HL-60/S4 (cell line): ENCODE measurements around the gene YES1.
"Not testable (repeated sequence)": the region's sequence is repeated elsewhere in the genome, so short reads cannot be mapped to it uniquely, and the experiment has no call there.

ENCODE experiments used
- in situ Hi-C: fragments of 300-500 bp; cut with MboI; formaldehyde crosslinking; loops from 2 replicates; pipeline ENCODE4 v1.14.3; 2022; ENCODE audit warnings: low sequenced_read_pairs

Gene YES1

DNA sequence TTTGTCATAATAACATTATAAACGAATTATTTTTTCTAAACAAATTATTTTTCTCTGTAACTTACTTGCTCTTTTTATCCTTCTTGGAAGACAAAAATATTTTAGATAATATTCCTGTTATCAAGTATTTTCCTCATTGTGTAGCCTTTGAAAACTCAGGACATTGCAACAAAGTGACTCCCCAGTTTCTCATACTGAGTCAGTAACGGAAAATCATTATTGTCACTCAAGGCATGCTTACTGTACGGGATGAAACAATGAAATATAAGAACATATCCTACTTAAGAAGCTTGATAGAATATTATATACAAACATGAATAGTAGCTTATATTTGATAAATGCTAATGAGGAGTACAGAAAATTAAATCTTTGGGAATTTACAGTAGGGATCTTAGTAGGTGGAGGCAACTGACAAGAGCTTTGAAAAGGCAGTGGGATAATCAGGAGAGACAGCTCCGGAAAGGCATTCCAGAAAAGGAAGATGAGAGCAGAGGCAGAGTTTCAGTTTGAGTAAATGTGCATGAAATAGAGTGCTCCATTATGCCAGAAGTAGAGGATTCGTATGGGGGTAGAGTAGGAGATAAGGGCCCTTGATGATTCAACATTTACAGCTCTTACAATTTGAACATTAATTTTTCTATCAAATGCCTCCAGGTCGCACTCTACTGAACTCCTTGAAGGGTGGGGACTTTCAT, 14.0 kb upstream of the YES1 start:
- in situ Hi-C loops: no loop called here

DNA sequence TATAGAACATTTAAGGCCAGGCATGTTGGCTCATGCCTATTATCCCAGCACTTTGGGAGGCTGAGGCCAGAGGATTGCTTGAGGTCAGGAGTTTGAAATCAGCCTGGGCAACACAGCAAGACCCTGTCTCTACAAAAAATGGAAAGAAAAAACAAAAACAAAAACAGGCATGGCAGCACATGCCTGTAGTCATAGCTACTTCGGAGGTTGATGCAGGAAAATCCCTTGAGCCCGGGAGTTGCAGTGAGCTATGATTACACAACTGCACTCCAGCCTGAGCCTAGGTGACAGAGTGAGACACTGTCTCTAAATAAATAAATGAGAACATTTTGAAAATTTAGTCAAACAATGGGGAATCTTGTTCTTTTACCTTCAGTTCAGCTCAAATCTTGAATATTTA, 12.1 kb upstream of the YES1 start:
- in situ Hi-C loops: no loop called here

DNA sequence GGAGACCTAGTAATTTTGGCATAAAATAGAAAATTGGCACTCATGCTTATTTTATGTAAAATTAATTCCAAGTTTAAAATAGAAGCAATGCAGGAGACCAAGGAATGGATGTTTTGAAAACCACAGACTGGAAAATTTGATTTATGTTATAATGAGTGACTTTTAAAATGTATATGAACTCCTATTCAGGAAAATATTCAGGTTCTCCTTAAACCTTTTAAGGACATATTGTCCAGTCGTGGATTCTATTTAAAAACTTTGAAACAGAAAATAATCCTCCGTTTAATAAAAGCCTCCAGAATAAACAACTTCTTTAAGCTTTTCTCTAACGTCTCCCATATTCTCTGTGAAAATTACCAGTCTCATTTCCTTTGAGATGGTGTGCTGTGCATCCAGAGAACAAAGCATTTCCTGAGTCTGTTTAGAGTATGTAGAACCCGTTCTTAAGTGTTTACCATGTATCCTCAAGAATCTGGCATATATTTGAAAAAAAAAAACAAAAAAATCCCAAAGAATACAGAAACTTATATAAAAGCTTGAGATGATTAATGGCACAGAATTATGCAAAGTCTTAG, 8.6 kb upstream of the YES1 start:
- in situ Hi-C loops: no loop called here

DNA sequence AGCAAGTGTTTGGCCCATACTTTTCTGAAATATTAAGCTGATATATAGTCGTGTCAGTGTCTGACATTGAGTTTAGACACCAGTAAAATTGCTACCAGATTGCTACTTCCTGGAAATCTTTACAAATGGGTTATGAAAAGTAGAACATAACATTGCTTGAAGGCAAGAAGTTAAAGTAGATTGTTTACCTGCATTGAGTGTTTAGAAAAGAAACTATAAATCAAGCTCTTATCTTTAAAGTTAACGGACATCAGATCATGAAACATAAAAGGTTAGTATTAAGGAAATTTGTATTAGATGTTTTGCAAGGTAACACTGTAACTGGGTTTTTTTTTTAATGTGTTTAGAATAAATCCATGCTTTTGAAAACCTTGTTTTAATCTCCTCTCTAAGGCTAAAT, 4.8 kb upstream of the YES1 start:
- in situ Hi-C loops: no loop called here

DNA sequence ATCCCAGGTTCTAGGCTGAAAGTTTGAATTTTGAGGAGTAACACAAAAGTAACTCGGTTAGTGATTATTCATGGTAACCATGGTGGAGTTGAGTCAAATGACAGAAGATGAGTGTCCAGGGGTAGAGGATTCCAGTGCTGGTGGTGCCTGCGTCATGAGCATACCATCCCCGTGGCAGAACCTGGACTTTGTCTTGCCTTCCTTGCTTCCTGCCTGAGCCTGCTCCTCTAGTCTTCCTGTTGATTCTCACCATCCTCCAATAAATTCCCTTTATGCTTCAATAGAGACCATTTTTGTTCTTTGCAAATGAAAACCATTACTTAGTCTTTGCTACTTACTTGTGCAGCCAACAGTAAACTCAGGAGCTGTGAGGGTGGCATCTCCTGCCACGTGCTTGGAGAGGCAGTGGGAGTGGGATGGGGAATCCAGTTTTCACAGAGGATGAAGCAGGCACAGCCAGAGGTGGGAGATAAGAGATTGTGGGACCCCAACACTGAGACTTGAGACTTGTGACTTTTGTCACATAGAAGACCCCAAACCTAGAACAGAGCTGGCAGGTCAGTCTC, 4.1 kb upstream of the YES1 start:
- in situ Hi-C loops: no loop called here

DNA sequence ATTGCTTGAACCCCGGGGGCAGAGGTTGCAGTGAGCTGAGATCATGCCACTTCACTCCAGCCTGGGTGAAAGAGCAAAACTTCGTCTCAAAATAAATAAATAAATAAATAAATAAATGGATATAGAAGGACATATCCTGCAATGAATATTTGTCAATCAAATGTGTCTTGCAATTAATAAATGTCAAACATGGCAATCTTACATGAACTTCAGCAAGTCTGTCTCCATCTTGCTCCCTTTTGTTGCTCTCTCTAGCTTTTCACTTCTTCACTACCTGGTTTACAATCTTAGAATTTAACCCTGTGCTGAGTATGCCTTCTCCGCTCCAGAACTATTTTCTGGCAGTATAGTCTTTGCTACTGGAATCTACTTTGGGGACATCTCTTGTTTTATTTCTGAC, 3.3 kb upstream of the YES1 start:
- in situ Hi-C loops: no loop called here

DNA sequence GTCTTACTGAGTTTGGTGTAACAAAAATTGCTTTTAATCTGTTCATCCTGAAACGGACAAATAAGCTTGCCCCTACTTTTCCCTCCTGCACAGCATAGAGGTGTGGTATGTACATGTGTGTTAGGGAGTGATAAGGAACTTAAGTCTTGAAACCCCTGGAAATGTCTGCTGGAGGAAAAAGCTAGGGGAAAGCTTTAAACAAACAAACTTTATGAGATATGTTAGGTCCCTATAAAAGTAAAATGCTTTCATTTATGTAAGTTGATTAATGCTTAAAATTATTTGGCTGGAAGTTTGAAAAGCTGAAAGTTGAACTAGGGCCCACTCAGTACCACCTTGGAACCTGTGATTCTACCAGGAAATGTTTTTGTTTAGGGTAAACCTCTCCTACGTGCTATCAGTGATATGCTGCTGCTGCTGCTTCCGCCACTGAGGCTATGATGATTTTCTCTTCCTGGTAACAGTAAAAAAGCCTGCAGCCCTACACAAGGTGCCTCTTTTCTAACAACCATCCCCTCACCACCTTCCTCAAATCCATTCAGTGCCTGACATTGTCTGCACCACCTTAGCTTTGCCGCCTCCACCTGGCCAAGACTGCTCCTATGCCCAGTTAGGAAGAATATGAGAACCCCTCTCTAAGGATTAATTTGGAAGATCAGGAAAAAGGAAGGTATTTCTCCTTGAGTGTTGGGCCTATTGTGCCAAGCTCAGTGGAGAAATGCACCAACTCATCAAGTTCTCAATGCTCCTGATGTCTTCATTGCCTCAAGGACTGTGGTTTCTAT, 2.5 kb upstream of the YES1 start:
- in situ Hi-C loops: no loop called here

DNA sequence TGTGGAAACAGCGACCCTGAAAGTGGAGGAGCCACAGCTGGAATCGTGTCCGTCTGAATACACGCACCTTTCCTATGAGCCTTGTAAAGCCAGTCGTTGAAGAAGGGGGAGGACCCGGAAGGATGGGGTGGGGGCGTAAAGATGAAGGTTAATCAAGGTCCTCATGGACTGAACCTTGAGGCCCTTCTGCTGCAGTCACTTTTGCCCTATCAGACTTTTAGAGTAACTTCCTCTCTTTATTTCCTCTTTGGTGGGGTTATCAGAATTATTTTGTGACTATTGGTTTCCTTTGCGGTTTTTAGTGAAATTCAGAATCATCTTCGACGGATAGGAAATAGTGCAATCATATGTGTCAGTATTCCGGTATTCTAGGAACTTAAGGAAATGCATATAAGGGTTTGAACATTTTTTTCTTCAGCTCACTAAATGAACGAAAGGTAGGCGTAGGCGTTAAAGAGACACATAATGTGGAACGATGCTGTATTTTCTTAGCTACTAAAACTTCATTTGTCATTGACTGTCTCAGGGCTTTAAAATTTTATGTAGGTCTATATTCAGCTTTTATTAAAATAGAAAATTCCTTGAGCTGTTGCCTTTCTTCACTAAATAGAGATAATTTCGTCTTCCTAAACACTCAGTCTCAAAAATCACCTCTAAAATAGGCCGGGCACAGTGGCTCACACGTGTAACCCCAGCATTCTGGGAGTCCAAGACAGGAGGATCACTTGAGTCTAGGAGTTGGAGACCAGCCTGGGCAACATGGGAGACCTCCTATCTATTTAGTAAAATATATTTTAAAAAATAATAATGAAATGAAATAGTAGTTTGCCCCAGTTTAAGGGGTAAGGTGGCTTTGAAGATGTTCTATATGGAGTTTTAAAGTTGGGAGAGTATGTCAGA, 1.4 kb upstream of the YES1 start:
- in situ Hi-C loops: no loop called here

DNA sequence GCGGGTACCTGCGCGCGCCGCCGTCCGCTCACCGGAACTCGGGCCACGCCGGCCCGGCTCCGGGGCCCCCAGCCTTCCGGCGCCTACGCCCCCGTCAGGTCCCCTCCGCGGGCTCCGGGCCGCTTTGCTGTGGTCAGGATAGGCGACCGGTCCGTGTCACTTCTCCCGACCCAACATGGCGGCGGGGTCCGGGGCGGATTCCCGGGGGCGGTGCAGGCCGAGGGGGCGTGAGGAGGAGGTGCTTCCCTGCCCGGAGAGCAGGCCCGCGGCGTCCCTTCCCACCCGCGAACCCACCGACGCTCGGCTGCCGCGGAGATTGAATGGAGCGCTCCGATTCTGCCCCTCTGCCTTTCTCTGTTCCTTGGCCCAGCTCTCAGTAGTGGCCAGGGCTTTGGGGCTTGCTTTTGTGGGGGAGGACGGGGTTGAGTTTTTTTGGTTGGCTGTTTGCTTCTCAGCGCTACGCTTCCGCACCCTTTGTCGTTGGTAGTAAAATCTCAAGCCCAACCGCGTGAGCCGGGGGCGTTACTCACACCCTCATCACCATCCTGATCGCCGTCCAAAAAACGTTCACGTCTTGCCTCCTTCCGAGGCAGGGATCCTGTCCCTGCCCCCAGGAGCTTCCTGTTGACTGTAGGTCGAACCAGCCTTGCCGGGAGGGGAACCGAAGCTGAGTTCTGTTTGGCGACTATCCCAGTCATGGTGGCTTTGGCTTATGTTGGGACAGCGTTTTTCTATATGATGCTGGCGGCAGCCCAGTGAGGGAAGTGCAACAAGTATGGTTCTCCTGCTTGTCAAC, 532 bp upstream of the YES1 start:
- in situ Hi-C loops: no loop called here

DNA sequence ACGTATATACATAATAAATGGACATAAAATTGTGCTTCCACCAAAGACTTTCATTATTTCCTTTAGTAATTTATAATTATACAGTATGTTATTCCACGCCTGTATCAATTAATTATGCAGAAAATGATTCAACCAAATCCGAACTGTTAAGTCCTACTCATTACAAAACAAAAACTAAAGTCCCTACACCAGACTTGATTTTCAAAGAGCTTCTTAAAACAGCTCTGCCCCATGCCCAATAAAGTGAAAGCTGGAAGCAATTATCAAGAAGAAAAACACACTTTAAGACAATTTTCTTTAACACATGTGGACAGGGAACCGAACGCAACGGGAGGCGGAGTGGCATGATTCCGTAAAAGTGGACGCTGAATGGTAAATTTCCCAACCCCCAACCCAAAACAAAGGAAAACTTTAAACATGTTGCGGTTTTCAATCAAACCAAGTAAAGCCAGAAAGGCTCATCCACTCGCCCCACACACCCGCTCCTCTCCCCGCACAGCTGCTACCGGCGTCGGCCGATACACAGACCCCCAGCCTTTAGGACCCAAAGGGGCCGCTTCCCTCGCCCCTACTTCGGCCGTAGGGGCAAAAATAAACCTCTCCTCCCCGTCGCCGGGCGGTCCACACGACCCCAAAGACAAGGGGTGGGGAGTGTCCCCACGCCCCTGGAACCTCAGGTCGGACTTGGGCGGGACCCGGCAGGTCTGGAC, 705 bp downstream of the YES1 start:
- in situ Hi-C loops: no loop called here

DNA sequence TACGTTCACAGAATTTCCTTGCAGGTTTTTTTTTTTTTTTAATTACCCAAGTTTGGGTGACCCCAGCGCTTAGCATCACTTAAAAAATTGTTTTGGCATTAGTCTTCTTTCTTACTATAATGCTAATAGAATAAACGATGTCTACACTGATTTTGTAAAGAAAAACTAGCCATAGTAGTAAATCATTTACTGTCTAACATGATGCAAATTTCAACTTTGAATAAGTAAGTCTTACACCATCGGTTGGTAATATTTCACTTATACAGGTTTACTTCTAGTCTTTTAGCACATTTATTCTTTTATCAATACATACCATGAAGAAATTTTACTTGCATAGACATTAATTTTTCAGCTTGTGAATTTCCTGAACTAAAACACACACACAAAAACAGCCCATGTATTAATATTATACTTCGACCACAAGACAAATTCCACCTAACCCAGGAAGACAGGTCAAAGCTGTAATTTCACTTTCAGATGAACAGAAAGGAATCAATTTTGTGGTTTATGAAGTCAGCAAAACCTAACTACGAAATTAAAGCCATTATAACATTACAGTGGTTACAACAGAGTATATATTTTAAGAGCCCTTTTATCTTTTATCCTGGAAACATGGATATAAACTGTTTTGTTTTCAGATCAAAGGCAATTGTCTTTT, 1.9 kb downstream of the YES1 start:
- in situ Hi-C loops: no loop called here

DNA sequence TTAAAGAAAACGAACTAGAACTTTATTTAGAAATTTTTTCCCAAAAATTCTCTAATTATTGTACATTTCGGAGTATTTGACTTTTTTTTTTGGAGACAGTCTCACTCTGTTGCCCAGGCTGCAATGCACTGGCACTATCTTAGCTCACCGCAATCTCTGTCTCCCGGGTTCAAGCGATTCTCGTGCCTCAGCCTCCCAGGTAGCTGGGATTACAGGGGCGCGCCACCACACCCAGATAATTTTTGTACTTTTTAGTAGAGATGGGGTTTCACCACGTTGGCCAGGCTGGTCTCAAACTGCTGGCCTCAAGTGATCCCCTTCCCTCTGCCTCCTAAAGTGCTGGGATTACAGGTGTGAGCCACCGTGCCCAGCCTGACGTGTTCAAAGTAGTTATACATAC, 2.8 kb downstream of the YES1 start:
- in situ Hi-C loops: not testable (repeated sequence)

DNA sequence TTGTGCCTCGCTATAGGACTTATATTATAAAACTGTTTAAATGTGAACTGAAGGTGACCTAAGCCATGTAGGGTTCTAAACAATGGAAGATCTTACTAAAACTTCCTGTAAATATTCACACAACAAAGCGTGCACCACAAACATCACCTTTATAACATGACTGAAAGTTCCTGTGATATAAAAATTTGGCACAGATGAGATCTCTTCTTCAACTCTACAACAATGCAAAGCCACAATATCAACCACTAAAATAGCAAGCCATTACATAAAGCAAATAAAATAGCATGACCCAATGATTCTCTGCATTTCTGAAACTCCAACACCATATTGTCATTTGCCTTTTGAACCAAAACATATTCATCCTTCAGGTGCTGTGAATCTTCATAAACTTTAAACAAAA, 3.5 kb downstream of the YES1 start:
- in situ Hi-C loops: no loop called here

DNA sequence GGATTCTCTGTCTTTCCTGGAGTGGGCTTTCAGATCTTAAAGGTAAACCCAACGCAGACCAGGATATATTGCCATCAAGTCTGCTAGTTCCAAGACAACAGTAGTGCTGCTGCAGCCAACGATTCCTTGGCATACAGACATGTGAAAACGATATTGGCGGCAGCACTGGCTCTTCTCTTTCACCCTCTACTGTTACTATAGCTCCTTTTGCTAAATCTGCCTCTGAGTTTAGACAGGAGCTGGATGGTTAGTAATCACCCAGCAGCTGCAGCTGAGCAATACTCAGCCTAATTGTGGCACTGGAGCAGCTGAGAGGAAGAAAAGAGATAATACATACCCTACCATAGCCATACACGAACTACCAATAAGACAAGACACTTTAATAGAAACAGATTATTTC, 4.0 kb downstream of the YES1 start:
- in situ Hi-C loops: no loop called here

DNA sequence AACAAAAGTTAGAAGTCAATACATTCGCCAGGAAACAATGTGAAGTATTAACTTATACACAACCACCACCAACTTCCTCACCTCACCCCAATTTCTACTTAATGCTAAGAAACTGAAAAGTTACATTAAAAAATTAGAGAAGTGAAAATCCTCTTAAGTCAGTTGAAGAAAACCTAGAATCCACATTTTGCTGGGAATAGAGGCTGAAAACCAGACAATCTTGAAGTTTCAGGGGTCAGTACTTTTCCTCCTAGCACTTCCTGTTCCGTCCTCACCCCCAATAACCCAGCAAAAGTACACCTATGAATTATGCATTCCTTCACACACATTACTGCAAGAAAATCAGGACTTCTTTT, 6.3 kb downstream of the YES1 start:
- in situ Hi-C loops: no loop called here

DNA sequence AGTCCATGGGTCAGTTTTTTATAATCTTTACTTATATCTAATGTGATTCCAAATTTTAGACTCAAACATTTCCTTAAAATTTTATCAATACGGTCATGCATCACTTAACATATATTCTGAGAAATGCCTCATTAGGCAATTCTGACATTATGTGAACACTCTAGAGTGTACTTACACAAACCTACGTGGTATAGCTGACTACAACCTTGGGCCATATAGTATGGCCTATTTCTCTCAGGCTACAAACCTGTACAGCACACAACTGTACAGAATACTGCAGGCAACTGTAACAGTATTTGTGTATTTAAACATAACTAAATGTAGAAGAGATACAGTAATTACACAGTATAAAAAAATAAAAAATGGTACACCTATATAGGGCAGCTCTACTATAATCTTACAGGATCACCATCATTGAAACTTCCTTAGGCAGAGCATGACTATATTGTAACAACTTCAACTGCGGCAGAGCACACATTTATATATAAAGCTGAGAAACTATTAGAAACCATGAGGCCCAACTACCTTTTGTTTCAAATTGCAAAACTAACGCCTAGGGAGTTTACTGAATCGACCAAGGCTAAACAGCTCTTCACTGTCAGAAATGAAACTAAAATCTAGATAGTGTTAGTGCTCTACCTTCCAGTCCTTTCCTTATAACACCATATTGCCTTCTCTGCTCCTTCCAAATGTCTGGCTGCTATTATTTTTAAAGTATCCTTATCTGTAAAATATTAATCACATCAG, 6.9 kb downstream of the YES1 start:
- in situ Hi-C loops: no loop called here

DNA sequence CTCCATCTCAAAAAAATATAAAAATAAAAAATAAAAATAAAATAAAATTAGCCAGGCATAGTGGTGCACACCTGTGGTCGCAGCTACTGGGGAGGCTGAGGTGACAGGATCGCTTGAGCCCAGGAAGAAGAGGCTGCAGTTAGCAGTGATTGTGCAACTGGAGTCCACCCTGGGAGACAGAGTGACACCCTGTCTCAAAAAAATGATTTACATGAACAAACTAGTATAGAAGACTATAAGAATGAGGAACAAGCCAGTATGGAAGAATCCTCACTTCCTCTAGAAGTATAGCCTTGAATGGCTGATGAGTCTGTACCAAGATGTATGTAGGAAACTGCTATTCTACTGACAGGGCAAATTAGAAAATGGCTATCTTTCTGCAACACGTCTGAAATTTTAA, 10.9 kb downstream of the YES1 start:
- in situ Hi-C loops: no loop called here

DNA sequence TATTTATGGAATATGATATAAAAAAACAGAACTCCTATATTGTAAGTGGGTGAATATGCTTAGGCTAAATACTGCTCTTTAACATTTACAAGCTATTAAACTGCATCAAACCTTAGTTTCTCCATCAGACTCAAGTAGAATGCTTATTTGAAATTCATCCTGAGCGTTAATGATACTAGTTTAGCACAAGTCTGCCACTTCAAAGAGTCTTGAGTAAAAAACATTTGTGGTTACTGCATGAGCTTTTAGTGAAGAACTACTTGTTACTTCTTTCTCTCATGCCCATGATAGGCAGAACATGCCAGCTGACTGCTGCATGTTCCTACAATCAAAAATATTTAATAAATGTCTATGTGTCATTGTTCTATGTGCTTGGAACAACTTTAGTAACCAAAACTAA, 12.1 kb downstream of the YES1 start:
- in situ Hi-C loops: no loop called here
